HEK293 (cell line): ENCODE results near the gene WNT7A.

Source experiments
- CTCF ChIA-PET: fragments of 350-600 bp; formaldehyde crosslinking; extraction: SDS; loops from one replicate; lab custom pipeline; 2021; ENCODE audit warnings: antibody characterized with exemption; lab: Yijun Ruan, JAX
- POLR2A ChIA-PET: fragments of 300-600 bp; formaldehyde crosslinking; extraction: SDS; loops from one replicate; lab custom pipeline; 2020; ENCODE audit warnings: antibody characterized with exemption, inconsistent platforms; lab: Yijun Ruan, JAX
- H3K27ac ChIP-seq: fragments of 200-500 bp; sonication (Bioruptor generic); 2 replicates; pipeline ENCODE4 v1.5.1; 2014; ENCODE audit warnings: low read depth, low read length, control low read depth, inconsistent platforms; ENCODE audit errors: extremely low read depth
- H3K36me3 ChIP-seq, 2 experiments: fragments of 200-500 bp in 1 of 2; sonication (Bioruptor generic) in 1 of 2; 1 replicate in 1 of 2; 2 replicates in 1 of 2; pipeline ENCODE4 v1.5.1; 2014 to 2017; ENCODE audit warnings: inconsistent platforms in 2 of 2, low read length in 2 of 2; ENCODE audit not compliant: control insufficient read depth in 2 of 2, insufficient read depth in 1 of 2
- H3K4me1 ChIP-seq: fragments of 200-500 bp; sonication (Bioruptor generic); 2 replicates; pipeline ENCODE4 v1.5.1; 2014; ENCODE audit warnings: mild to moderate bottlenecking, low read length, inconsistent platforms; ENCODE audit not compliant: control insufficient read depth, insufficient read depth
- H3K4me3 ChIP-seq: 2 replicates; pipeline ENCODE4 v1.5.1; 2011; ENCODE audit warnings: low read depth, mild to moderate bottlenecking, control low read depth, low read length, moderate library complexity
- H3K9me3 ChIP-seq: fragments of 200-500 bp; sonication (Bioruptor generic); 2 replicates; pipeline ENCODE4 v1.5.1; 2014; ENCODE audit warnings: low read depth, low read length, inconsistent platforms; ENCODE audit not compliant: control insufficient read depth, insufficient read depth
- GFI1B ChIP-seq: fragments of 450-650 bp; formaldehyde crosslinking; IDR thresholded peaks from 2 replicates; pipeline ENCODE4 v1.5.1; 2016; ENCODE audit warnings: missing biosample characterization, missing genetic modification characterization
- GLI2 ChIP-seq: fragments of 450-650 bp; formaldehyde crosslinking; IDR thresholded peaks from 2 replicates; pipeline ENCODE4; 2017; ENCODE audit warnings: missing biosample characterization, missing genetic modification characterization, low read depth, borderline replicate concordance
- GLIS2 ChIP-seq: fragments of 450-650 bp; formaldehyde crosslinking; IDR thresholded peaks from 2 replicates; pipeline ENCODE4 v1.5.1; 2016; ENCODE audit warnings: missing biosample characterization, missing genetic modification characterization
- HOXA7 ChIP-seq: sonication (generic); formaldehyde crosslinking; IDR thresholded peaks from 2 replicates; pipeline ENCODE4 v1.8.1; 2022; ENCODE audit warnings: missing genetic modification reagents, borderline replicate concordance
- SETDB1 ChIP-seq: IDR thresholded peaks from one replicate; pipeline ENCODE4 v1.6.1; 2017; ENCODE audit warnings: mild to moderate bottlenecking, low read length, moderate library complexity, mixed read lengths; ENCODE audit not compliant: insufficient read length
- ZFP3 ChIP-seq: fragments of 450-650 bp; formaldehyde crosslinking; IDR thresholded peaks from 2 replicates; pipeline ENCODE4 v1.5.1; 2016; ENCODE audit warnings: low read depth, missing biosample characterization, missing genetic modification characterization
- ZFP41 ChIP-seq: fragments of 450-650 bp; formaldehyde crosslinking; IDR thresholded peaks from 2 replicates; pipeline ENCODE4 v1.5.1; 2016; ENCODE audit warnings: missing biosample characterization, missing genetic modification characterization, borderline replicate concordance
- ZNF10 ChIP-seq: fragments of 450-650 bp; formaldehyde crosslinking; IDR thresholded peaks from 2 replicates; pipeline ENCODE4 v1.5.1; 2017; ENCODE audit warnings: missing biosample characterization, missing genetic modification characterization
- ZNF169 ChIP-seq: fragments of 450-650 bp; formaldehyde crosslinking; IDR thresholded peaks from 2 replicates; pipeline ENCODE4 v1.5.1; 2016; ENCODE audit warnings: missing biosample characterization, missing genetic modification characterization
- ZNF324 ChIP-seq: fragments of 450-650 bp; formaldehyde crosslinking; IDR thresholded peaks from 2 replicates; pipeline ENCODE4 v1.5.1; 2016; ENCODE audit warnings: missing biosample characterization, missing genetic modification characterization
- ZNF350 ChIP-seq: fragments of 450-650 bp; formaldehyde crosslinking; IDR thresholded peaks from 2 replicates; pipeline ENCODE4 v1.5.0; 2017; ENCODE audit warnings: missing biosample characterization, mild to moderate bottlenecking, missing genetic modification characterization
- ZNF354C ChIP-seq: fragments of 450-650 bp; formaldehyde crosslinking; IDR thresholded peaks from 2 replicates; pipeline ENCODE4 v1.5.1; 2016; ENCODE audit warnings: missing biosample characterization, missing genetic modification characterization, low read depth, borderline replicate concordance
- ZNF561 ChIP-seq: fragments of 450-650 bp; IDR thresholded peaks from 2 replicates; pipeline ENCODE4 v1.5.1; 2018; ENCODE audit warnings: missing biosample characterization, missing genetic modification characterization, borderline replicate concordance
- ZNF623 ChIP-seq: fragments of 450-650 bp; formaldehyde crosslinking; IDR thresholded peaks from 2 replicates; pipeline ENCODE4 v1.5.1; 2016; ENCODE audit warnings: missing biosample characterization, missing genetic modification characterization
- ZNF624 ChIP-seq: fragments of 450-650 bp; formaldehyde crosslinking; IDR thresholded peaks from 2 replicates; pipeline ENCODE4 v1.5.1; 2017; ENCODE audit warnings: missing biosample characterization, missing genetic modification characterization
- ZNF785 ChIP-seq: fragments of 450-650 bp; formaldehyde crosslinking; IDR thresholded peaks from 2 replicates; pipeline ENCODE4 v1.5.1; 2016; ENCODE audit warnings: missing biosample characterization, missing genetic modification characterization
- TF ChIP-seq, protein P1 (sequence below): fragments of 450-650 bp; formaldehyde crosslinking; IDR thresholded peaks from 2 replicates; pipeline ENCODE4 v1.5.1; 2016; ENCODE audit warnings: missing biosample characterization, missing genetic modification characterization, borderline replicate concordance
- TF ChIP-seq, protein P2 (sequence below): fragments of 450-650 bp; formaldehyde crosslinking; IDR thresholded peaks from 2 replicates; pipeline ENCODE4 v1.5.1; 2016; ENCODE audit warnings: missing biosample characterization, missing genetic modification characterization
- TF ChIP-seq, protein P3 (sequence below): IDR thresholded peaks from 2 replicates; pipeline ENCODE4 v1.6.1; 2011; ENCODE audit warnings: mild to moderate bottlenecking, low read depth, low read length, borderline replicate concordance
- TF ChIP-seq, protein P4 (sequence below): fragments of 450-650 bp; formaldehyde crosslinking; IDR thresholded peaks from 2 replicates; pipeline ENCODE4 v1.5.1; 2016; ENCODE audit warnings: missing biosample characterization, missing genetic modification characterization, low read depth
- TF ChIP-seq, protein P5 (sequence below): sonication (generic); formaldehyde crosslinking; IDR thresholded peaks from 2 replicates; pipeline ENCODE4 v1.8.1; 2022; ENCODE audit warnings: mild to moderate bottlenecking, moderate library complexity, missing genetic modification reagents

Gene WNT7A

DNA sequence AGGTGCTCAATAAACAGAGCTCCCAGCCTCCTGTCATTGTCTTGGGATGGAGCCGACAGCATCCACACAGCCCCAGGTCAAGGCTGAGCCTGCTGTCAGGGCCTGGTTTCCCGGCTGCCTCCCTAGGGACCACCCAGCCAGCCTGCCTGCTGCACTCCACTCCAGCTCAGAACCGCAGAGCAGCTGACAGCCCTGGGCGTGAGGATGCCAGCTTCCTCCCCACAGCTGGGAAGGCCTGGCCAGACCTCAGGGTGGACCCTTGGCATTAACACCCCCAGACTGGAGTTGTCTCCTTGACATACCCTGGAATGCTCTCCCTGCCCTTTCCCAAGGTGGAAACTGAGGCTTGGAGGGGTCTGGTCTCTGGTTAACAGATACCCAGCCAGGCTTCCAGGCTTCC, 112.0 kb downstream of the WNT7A start:
- Histone ChIP-seq H3K36me3 (no peaks in the 10 kb centered on the region), H3K4me1 (no peaks in the 10 kb centered on the region), H3K9me3 (no peaks in the 10 kb centered on the region), H3K27ac (no peak overlapping the region), H3K4me3 (no peak overlapping the region)
- CTCF ChIA-PET: no interaction called here
- TF ChIP-seq ZNF561 (tag by site-specific recombination): no peak
- TF ChIP-seq, protein P1, sequence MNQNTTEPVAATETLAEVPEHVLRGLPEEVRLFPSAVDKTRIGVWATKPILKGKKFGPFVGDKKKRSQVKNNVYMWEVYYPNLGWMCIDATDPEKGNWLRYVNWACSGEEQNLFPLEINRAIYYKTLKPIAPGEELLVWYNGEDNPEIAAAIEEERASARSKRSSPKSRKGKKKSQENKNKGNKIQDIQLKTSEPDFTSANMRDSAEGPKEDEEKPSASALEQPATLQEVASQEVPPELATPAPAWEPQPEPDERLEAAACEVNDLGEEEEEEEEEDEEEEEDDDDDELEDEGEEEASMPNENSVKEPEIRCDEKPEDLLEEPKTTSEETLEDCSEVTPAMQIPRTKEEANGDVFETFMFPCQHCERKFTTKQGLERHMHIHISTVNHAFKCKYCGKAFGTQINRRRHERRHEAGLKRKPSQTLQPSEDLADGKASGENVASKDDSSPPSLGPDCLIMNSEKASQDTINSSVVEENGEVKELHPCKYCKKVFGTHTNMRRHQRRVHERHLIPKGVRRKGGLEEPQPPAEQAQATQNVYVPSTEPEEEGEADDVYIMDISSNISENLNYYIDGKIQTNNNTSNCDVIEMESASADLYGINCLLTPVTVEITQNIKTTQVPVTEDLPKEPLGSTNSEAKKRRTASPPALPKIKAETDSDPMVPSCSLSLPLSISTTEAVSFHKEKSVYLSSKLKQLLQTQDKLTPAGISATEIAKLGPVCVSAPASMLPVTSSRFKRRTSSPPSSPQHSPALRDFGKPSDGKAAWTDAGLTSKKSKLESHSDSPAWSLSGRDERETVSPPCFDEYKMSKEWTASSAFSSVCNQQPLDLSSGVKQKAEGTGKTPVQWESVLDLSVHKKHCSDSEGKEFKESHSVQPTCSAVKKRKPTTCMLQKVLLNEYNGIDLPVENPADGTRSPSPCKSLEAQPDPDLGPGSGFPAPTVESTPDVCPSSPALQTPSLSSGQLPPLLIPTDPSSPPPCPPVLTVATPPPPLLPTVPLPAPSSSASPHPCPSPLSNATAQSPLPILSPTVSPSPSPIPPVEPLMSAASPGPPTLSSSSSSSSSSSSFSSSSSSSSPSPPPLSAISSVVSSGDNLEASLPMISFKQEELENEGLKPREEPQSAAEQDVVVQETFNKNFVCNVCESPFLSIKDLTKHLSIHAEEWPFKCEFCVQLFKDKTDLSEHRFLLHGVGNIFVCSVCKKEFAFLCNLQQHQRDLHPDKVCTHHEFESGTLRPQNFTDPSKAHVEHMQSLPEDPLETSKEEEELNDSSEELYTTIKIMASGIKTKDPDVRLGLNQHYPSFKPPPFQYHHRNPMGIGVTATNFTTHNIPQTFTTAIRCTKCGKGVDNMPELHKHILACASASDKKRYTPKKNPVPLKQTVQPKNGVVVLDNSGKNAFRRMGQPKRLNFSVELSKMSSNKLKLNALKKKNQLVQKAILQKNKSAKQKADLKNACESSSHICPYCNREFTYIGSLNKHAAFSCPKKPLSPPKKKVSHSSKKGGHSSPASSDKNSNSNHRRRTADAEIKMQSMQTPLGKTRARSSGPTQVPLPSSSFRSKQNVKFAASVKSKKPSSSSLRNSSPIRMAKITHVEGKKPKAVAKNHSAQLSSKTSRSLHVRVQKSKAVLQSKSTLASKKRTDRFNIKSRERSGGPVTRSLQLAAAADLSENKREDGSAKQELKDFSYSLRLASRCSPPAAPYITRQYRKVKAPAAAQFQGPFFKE: no peak
- no peak for TF ChIP-seq HOXA7
- TF ChIP-seq ZFP3: no peak
- TF ChIP-seq ZNF624 (tag by site-specific recombination): no peak
- TF ChIP-seq GLI2 (tag by site-specific recombination): no peak
- no peak for TF ChIP-seq ZNF354C
- no peak for TF ChIP-seq GFI1B (tag by site-specific recombination)
- TF ChIP-seq, protein P2, sequence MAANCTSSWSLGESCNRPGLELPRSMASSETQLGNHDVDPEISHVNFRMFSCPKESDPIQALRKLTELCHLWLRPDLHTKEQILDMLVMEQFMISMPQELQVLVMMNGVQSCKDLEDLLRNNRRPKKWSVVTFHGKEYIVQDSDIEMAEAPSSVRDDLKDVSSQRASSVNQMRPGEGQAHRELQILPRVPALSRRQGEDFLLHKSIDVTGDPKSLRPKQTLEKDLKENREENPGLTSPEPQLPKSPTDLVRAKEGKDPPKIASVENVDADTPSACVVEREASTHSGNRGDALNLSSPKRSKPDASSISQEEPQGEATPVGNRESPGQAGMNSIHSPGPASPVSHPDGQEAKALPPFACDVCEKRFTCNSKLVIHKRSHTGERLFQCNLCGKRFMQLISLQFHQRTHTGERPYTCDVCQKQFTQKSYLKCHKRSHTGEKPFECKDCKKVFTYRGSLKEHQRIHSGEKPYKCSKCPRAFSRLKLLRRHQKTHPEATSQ: no peak
- no peak for TF ChIP-seq ZNF169
- no peak for TF ChIP-seq SETDB1
- TF ChIP-seq GLIS2 (tag by site-specific recombination): no peak
- TF ChIP-seq ZNF324: no peak
- TF ChIP-seq, protein P3, sequence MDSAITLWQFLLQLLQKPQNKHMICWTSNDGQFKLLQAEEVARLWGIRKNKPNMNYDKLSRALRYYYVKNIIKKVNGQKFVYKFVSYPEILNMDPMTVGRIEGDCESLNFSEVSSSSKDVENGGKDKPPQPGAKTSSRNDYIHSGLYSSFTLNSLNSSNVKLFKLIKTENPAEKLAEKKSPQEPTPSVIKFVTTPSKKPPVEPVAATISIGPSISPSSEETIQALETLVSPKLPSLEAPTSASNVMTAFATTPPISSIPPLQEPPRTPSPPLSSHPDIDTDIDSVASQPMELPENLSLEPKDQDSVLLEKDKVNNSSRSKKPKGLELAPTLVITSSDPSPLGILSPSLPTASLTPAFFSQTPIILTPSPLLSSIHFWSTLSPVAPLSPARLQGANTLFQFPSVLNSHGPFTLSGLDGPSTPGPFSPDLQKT: no peak
- TF ChIP-seq ZNF350 (tag by site-specific recombination): no peak
- TF ChIP-seq ZFP41 (tag by site-specific recombination): no peak
- POLR2A ChIA-PET: no interaction called here

DNA sequence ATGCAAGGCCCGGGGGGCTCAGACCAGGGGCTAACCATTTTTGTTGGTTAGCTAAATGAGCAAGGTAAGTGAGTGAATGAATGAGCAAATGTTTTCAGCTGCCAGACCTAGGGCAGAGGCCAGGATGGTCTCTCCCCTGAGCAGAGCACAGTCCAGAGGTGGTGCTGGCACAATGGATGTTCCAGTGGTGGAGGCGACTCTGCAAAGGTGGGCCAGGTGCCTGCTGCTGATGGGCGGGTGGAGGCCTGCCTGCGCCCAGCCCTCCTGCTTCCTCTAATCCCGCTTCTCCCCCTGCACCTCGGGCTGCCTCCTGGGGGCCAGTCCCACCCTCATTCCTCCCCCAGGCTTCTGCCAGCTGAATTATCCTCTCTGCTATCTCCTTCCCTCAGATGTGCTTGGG, 112.8 kb downstream of the WNT7A start:
- Histone ChIP-seq H3K9me3 (no peaks in the 10 kb centered on the region), H3K4me3 (no peak overlapping the region), H3K4me1 (no peaks in the 10 kb centered on the region), H3K36me3 (no peaks in the 10 kb centered on the region), H3K27ac (no peak overlapping the region)
- CTCF ChIA-PET: no interaction called here
- POLR2A ChIA-PET: no interaction called here
- no peak for TF ChIP-seq ZNF623 (tag by site-specific recombination)
- TF ChIP-seq ZNF785 (tag by site-specific recombination): no peak
- TF ChIP-seq ZNF324: no peak
- TF ChIP-seq, protein P4, sequence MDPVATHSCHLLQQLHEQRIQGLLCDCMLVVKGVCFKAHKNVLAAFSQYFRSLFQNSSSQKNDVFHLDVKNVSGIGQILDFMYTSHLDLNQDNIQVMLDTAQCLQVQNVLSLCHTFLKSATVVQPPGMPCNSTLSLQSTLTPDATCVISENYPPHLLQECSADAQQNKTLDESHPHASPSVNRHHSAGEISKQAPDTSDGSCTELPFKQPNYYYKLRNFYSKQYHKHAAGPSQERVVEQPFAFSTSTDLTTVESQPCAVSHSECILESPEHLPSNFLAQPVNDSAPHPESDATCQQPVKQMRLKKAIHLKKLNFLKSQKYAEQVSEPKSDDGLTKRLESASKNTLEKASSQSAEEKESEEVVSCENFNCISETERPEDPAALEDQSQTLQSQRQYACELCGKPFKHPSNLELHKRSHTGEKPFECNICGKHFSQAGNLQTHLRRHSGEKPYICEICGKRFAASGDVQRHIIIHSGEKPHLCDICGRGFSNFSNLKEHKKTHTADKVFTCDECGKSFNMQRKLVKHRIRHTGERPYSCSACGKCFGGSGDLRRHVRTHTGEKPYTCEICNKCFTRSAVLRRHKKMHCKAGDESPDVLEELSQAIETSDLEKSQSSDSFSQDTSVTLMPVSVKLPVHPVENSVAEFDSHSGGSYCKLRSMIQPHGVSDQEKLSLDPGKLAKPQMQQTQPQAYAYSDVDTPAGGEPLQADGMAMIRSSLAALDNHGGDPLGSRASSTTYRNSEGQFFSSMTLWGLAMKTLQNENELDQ (tag by site-specific recombination): no peak
- TF ChIP-seq ZNF10 (tag by site-specific recombination): no peak
- TF ChIP-seq, protein P5, sequence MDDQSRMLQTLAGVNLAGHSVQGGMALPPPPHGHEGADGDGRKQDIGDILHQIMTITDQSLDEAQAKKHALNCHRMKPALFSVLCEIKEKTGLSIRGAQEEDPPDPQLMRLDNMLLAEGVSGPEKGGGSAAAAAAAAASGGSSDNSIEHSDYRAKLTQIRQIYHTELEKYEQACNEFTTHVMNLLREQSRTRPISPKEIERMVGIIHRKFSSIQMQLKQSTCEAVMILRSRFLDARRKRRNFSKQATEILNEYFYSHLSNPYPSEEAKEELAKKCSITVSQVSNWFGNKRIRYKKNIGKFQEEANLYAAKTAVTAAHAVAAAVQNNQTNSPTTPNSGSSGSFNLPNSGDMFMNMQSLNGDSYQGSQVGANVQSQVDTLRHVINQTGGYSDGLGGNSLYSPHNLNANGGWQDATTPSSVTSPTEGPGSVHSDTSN: no peak
- TF ChIP-seq GFI1B (tag by site-specific recombination): no peak
